CD14-positive monocyte (primary cell): Measurements from ENCODE around the gene SLC35A4. TPM values are rescaled to one million over a fixed set of nuclear protein-coding genes. Genes with fewer than 3 reads are reported as not detected.
A peak's percentile ranks its signal among the peaks of the same experiment; 100 is the strongest.

Source experiments
- DNase-seq, 3 donors: peaks; one replicate each; pipeline ENCODE4 v3.0.0-alpha.2; 2011 to 2022
- H2AFZ ChIP-seq: 2 replicates; pipeline ENCODE4 v1.6.0; 2012; ENCODE audit warnings: mild to moderate bottlenecking, low read depth, low read length, inconsistent platforms; ENCODE audit not compliant: insufficient read depth, poor library complexity, severe bottlenecking
- H3K27ac ChIP-seq, 2 donors: 1 replicate in 1 of 2; 2 replicates in 1 of 2; pipeline ENCODE4 v1.5.1; 2012 to 2013; ENCODE audit warnings: low read length in 2 of 2, control low read depth in 1 of 2, inconsistent platforms in 1 of 2, low read depth in 1 of 2, mild to moderate bottlenecking in 1 of 2
- H3K27me3 ChIP-seq, 2 donors: one replicate each; pipeline versions ENCODE4 v1.6.0 to v1.6.1; 2011 to 2013; ENCODE audit warnings: low read length in 2 of 2; ENCODE audit not compliant: control insufficient read depth in 2 of 2, insufficient read depth in 2 of 2
- H3K36me3 ChIP-seq, 2 donors: replicated peaks in 1 of 2; 1 replicate in 1 of 2; 2 replicates in 1 of 2; pipeline versions ENCODE4 v1.5.1 to v1.6.1; 2012 to 2013; ENCODE audit warnings: low read length in 2 of 2, control low read depth in 1 of 2, inconsistent platforms in 1 of 2, mild to moderate bottlenecking in 1 of 2; ENCODE audit not compliant: insufficient read depth in 2 of 2, control insufficient read depth in 1 of 2
- H3K4me1 ChIP-seq, 2 donors: 1 replicate in 1 of 2; 2 replicates in 1 of 2; pipeline versions ENCODE4 v1.5.1 to v1.6.1; 2012 to 2013; ENCODE audit warnings: low read length in 2 of 2, control low read depth in 1 of 2, inconsistent platforms in 1 of 2, mild to moderate bottlenecking in 1 of 2, moderate library complexity in 1 of 2; ENCODE audit not compliant: insufficient read depth in 2 of 2, control insufficient read depth in 1 of 2
- H3K4me2 ChIP-seq: replicated peaks from 2 replicates; pipeline ENCODE3; 2012; ENCODE audit warnings: low read length, moderate library complexity, mild to moderate bottlenecking; ENCODE audit not compliant: poor library complexity, severe bottlenecking; ENCODE audit errors: extremely low read depth
- H3K4me3 ChIP-seq, 3 experiments: fragments of 200-600 bp in 1 of 3; sonication (generic) in 1 of 3; replicated peaks in 1 of 3; 1 replicate in 2 of 3; 2 replicates in 1 of 3; pipeline ENCODE4 v1.5.1; 2011 to 2013; ENCODE audit warnings: low read length in 3 of 3, mild to moderate bottlenecking in 3 of 3, control low read depth in 2 of 3, low read depth in 2 of 3, inconsistent platforms in 1 of 3, moderate library complexity in 1 of 3
- H3K79me2 ChIP-seq: 2 replicates; pipeline ENCODE4 v1.6.0; 2012; ENCODE audit warnings: mild to moderate bottlenecking, control low read depth, inconsistent platforms, low read length, moderate library complexity; ENCODE audit not compliant: insufficient read depth
- H3K9ac ChIP-seq: 2 replicates; pipeline ENCODE4 v1.6.0; 2017; ENCODE audit warnings: low read length, mild to moderate bottlenecking; ENCODE audit not compliant: insufficient read depth, poor library complexity, severe bottlenecking
- H3K9me3 ChIP-seq, 2 donors: replicated peaks in 1 of 2; 1 replicate in 1 of 2; 2 replicates in 1 of 2; pipeline versions ENCODE4 v1.5.1 to v1.6.1; 2012 to 2013; ENCODE audit warnings: low read length in 2 of 2, control low read depth in 1 of 2; ENCODE audit not compliant: control insufficient read depth in 1 of 2, insufficient read depth in 1 of 2
- H4K20me1 ChIP-seq: 2 replicates; pipeline ENCODE4 v1.6.0; 2012; ENCODE audit warnings: mild to moderate bottlenecking, low read length, control low read depth, moderate library complexity; ENCODE audit not compliant: insufficient read depth
- H3K27ac Mint-ChIP-seq, 7 donors: one replicate each; pipeline ENCODE4 v1.8.0; 2020; ENCODE audit warnings: mild to moderate bottlenecking in 7 of 7, mixed read lengths in 7 of 7, moderate library complexity in 6 of 7, inconsistent platforms in 2 of 7
- H3K27me3 Mint-ChIP-seq, 3 donors: one replicate each; pipeline ENCODE4 v1.8.0; 2021 to 2022; ENCODE audit warnings: low read depth in 3 of 3, mild to moderate bottlenecking in 3 of 3, mixed read lengths in 3 of 3, moderate library complexity in 3 of 3, inconsistent platforms in 1 of 3
- H3K36me3 Mint-ChIP-seq, 2 donors: one replicate each; pipeline ENCODE4 v1.8.0; 2020; ENCODE audit warnings: mixed read lengths in 2 of 2, inconsistent platforms in 1 of 2, mild to moderate bottlenecking in 1 of 2
- H3K4me1 Mint-ChIP-seq: one replicate; pipeline ENCODE4 v1.8.0; 2020; ENCODE audit warnings: mild to moderate bottlenecking, mixed read lengths
- H3K4me3 Mint-ChIP-seq, 2 donors: one replicate each; pipeline ENCODE4 v1.8.0; 2020; ENCODE audit warnings: mild to moderate bottlenecking in 2 of 2, mixed read lengths in 2 of 2, moderate library complexity in 1 of 2
- H3K9me3 Mint-ChIP-seq, 7 donors: one replicate each; pipeline ENCODE4 v1.8.0; 2020 to 2022; ENCODE audit warnings: mixed read lengths in 7 of 7, mild to moderate bottlenecking in 6 of 7, moderate library complexity in 6 of 7, inconsistent platforms in 2 of 7
- CTCF ChIP-seq: fragments of 200-600 bp; IDR thresholded peaks from one replicate; pipeline ENCODE4 v1.8.0; 2022; ENCODE audit warnings: antibody characterized with exemption, mild to moderate bottlenecking
- WGBS: methylation state at CpG from one replicate; pipeline ENCODE4 v1.1.5; 2013; ENCODE audit warnings: missing lambda C conversion rate; ENCODE audit not compliant: insufficient coverage; 5-methylcytosine and 5-hydroxymethylcytosine counted together
- intact Hi-C, 2 donors: fragments of 100-400 bp; cut with micrococcal nuclease; formaldehyde crosslinking; loops; one replicate each; pipeline versions ENCODE4 v1.15.0 to v1.15.1; 2023
- polyA plus RNA-seq, 3 donors: library from polyadenylated mRNA; depleted of rRNA in 1 of 3; unstranded in 2 of 3; stranded (reverse) in 1 of 3; fragments of 300-500 nt in 2 of 3; fragments of >200 nt in 1 of 3; fragmentation: Illumina TruSeq in 2 of 3; gene quantifications; 1 replicate in 2 of 3; 2 replicates in 1 of 3; pipeline ENCODE4 v1.2.3, GENCODE V29; 2012 to 2021

SLC35A4 gene
- polyA plus RNA-seq, 3 donors: 44.0 to 67.1 (median 58.8) TPM

GRCh38 chr5:140553657-140554056 lies 11.0 kb upstream of the SLC35A4 start:
- H3K27me3 Mint-ChIP-seq: peaks cover 0 to 3% (median 0%) of the 10 kb centered on the region in 3 donors
- H3K27me3 ChIP-seq: no peaks in the 10 kb centered on the region
- peak overlapping the region in 1 of 3 experiments; percentile 87 for H3K4me3 ChIP-seq
- no peak overlapping the region for H2AFZ ChIP-seq
- no peak overlapping the region for H3K9ac ChIP-seq
- no peaks in the 10 kb centered on the region for H3K9me3 ChIP-seq
- peaks cover 85% of the 10 kb centered on the region for H3K79me2 ChIP-seq
- peaks cover 61 to 64% of the 10 kb centered on the region in 2 donors for H3K36me3 Mint-ChIP-seq
- DNase-seq: peak in 2 of 3 donors; percentile 68 to 73
- H3K4me3 Mint-ChIP-seq: peak overlapping the region in 1 of 2 donors; percentile 40
- H4K20me1 ChIP-seq: peaks cover 72% of the 10 kb centered on the region
- intact Hi-C loops: loop anchor here in 1 of 2 donors (5.0 kb wide), 1 partner anchor 94 kb away; the partner anchor contains the start of genes IK and NDUFA2
- H3K4me1 ChIP-seq: peaks cover 60 to 77% of the 10 kb centered on the region in 2 donors
- no peak for TF ChIP-seq CTCF
- peak overlapping the region; percentile 51 for H3K4me2 ChIP-seq
- peaks cover 0 to 2% (median 0%) of the 10 kb centered on the region in 7 donors for H3K9me3 Mint-ChIP-seq
- peak overlapping the region; percentile 83 to 98 (median 89) for H3K27ac Mint-ChIP-seq
- H3K36me3 ChIP-seq: peaks cover 26 to 32% of the 10 kb centered on the region in 2 donors
- H3K27ac ChIP-seq: peak overlapping the region in 1 of 2 donors; percentile 72
- WGBS: 0% methylated on average over 1 of the region's 2 CpGs
- peaks cover 73% of the 10 kb centered on the region for H3K4me1 Mint-ChIP-seq

GRCh38 chr5:140554454-140554853 lies 10.2 kb upstream of the SLC35A4 start:
- H3K36me3 ChIP-seq: peaks cover 25 to 33% of the 10 kb centered on the region in 2 donors
- peaks cover 0 to 3% (median 0%) of the 10 kb centered on the region in 3 donors for H3K27me3 Mint-ChIP-seq
- H4K20me1 ChIP-seq: peaks cover 64% of the 10 kb centered on the region
- H3K4me1 Mint-ChIP-seq: peaks cover 69% of the 10 kb centered on the region
- H3K4me3 Mint-ChIP-seq: peak overlapping the region; percentile 0 to 27
- H3K9ac ChIP-seq: no peak overlapping the region
- peak; percentile 68 to 81 (median 73) for DNase-seq
- no peaks in the 10 kb centered on the region for H3K9me3 ChIP-seq
- no peak for TF ChIP-seq CTCF
- no peak overlapping the region for H2AFZ ChIP-seq
- no peaks in the 10 kb centered on the region for H3K27me3 ChIP-seq
- peaks cover 59 to 65% of the 10 kb centered on the region in 2 donors for H3K36me3 Mint-ChIP-seq
- intact Hi-C loops: loop anchor here in 1 of 2 donors (5.0 kb wide), 1 partner anchor 93 kb away; the partner anchor contains the start of genes IK and NDUFA2
- H3K4me3 ChIP-seq: peak overlapping the region in 1 of 3 experiments; percentile 87
- peaks cover 0 to 2% (median 0%) of the 10 kb centered on the region in 7 donors for H3K9me3 Mint-ChIP-seq
- peaks cover 52 to 69% of the 10 kb centered on the region in 2 donors for H3K4me1 ChIP-seq
- peak overlapping the region; percentile 83 to 99 (median 89) for H3K27ac Mint-ChIP-seq
- H3K4me2 ChIP-seq: peak overlapping the region; percentile 51
- peak overlapping the region; percentile 2 to 72 for H3K27ac ChIP-seq
- 42% methylated on average over 2 of the region's 2 CpGs for whole genome bisulfite sequencing
- peaks cover 77% of the 10 kb centered on the region for H3K79me2 ChIP-seq
